Activated naive CD8-positive, alpha-beta T cell treated with anti-CD3 and anti-CD28 coated beads, Interleukin-2, amount 50 U/mL, for 24 hours (primary cell): ENCODE data around the gene COA7.

ENCODE experiments used
- ATAC-seq: fragments of 150-1000 bp; cut with Tn5 transposase; one replicate; pipeline ENCODE4 v1.10.0; 2021
- DNase-seq: peaks from one replicate; pipeline ENCODE4 v3.0.0; 2021
- H3K27ac Mint-ChIP-seq: one replicate; pipeline ENCODE4 v1.8.0; 2021; ENCODE audit warnings: mild to moderate bottlenecking, mixed read lengths
- H3K27me3 Mint-ChIP-seq: one replicate; pipeline ENCODE4 v1.8.0; 2021; ENCODE audit warnings: mixed read lengths
- H3K36me3 Mint-ChIP-seq: one replicate; pipeline ENCODE4 v1.8.0; 2021; ENCODE audit warnings: low read depth, mixed read lengths
- H3K4me1 Mint-ChIP-seq: one replicate; pipeline ENCODE4 v1.8.0; 2021; ENCODE audit warnings: mixed read lengths
- H3K4me3 Mint-ChIP-seq: one replicate; pipeline ENCODE4 v1.8.0; 2021; ENCODE audit warnings: mild to moderate bottlenecking, moderate library complexity, mixed read lengths
- H3K9me3 Mint-ChIP-seq: one replicate; pipeline ENCODE4 v1.8.0; 2021; ENCODE audit warnings: mixed read lengths

Gene COA7

GRCh38 chr1:52641307-52641706 lies 56.8 kb downstream of the COA7 start:
- Mint-ChIP-seq H3K9me3 (peaks cover 6% of the 10 kb centered on the region), H3K4me3 (no peak overlapping the region), H3K4me1 (peaks cover 47% of the 10 kb centered on the region), H3K27ac (peak overlapping the region; percentile 88), H3K27me3 (no peaks in the 10 kb centered on the region), H3K36me3 (peaks cover 18% of the 10 kb centered on the region)
- DNase-seq (no peak), ATAC-seq (no peak)

DNA sequence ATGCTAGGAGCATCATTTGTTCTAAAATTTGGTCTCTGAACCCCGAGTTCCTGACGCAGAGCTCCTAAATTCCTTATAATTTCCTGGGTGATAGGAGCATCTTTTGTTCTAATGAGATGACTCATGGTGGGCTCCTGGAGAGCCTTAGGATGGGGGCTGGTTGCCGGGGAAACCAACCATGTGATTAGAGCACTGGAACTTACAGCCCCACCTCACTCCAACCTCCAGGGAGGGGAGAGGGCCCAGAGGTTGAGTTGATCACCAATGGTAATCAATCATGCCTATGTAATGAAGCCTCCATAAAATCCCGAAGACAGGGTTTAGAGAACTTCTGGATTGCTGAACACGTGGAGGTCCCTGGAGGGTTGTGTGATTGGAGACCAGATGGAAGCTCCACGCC lies 57.5 kb downstream of the COA7 start:
- Mint-ChIP-seq H3K4me1 (peaks cover 51% of the 10 kb centered on the region), H3K9me3 (peaks cover 6% of the 10 kb centered on the region), H3K27ac (peak overlapping the region; percentile 88)

GRCh38 chr1:52637946-52638345 lies 60.2 kb downstream of the COA7 start:
- Mint-ChIP-seq H3K9me3 (peaks cover 6% of the 10 kb centered on the region), H3K4me3 (peak overlapping the region; percentile 69), H3K27me3 (no peaks in the 10 kb centered on the region), H3K36me3 (peaks cover 15% of the 10 kb centered on the region), H3K4me1 (peaks cover 74% of the 10 kb centered on the region), H3K27ac (peak overlapping the region; percentile 98)
- DNase-seq (no peak), ATAC-seq (no peak)

More for the DNA sequence above, 57.5 kb downstream of the COA7 start:
- Mint-ChIP-seq H3K27me3 (no peaks in the 10 kb centered on the region), H3K4me3 (no peak overlapping the region), H3K36me3 (peaks cover 18% of the 10 kb centered on the region)
- no peak for DNase-seq
- no peak for ATAC-seq

GRCh38 chr1:52636721-52637695 lies 61.1 kb downstream of the COA7 start:
- peaks cover 6% of the 10 kb centered on the region for H3K9me3 Mint-ChIP-seq
- DNase-seq = peak; percentile 77
- H3K4me1 Mint-ChIP-seq = peaks cover 77% of the 10 kb centered on the region
- no peaks in the 10 kb centered on the region for H3K27me3 Mint-ChIP-seq
- peak overlapping the region; percentile 69 for H3K4me3 Mint-ChIP-seq
- H3K27ac Mint-ChIP-seq = peak overlapping the region; percentile 98
- ATAC-seq = peak; percentile 69
- peaks cover 12% of the 10 kb centered on the region for H3K36me3 Mint-ChIP-seq

DNA sequence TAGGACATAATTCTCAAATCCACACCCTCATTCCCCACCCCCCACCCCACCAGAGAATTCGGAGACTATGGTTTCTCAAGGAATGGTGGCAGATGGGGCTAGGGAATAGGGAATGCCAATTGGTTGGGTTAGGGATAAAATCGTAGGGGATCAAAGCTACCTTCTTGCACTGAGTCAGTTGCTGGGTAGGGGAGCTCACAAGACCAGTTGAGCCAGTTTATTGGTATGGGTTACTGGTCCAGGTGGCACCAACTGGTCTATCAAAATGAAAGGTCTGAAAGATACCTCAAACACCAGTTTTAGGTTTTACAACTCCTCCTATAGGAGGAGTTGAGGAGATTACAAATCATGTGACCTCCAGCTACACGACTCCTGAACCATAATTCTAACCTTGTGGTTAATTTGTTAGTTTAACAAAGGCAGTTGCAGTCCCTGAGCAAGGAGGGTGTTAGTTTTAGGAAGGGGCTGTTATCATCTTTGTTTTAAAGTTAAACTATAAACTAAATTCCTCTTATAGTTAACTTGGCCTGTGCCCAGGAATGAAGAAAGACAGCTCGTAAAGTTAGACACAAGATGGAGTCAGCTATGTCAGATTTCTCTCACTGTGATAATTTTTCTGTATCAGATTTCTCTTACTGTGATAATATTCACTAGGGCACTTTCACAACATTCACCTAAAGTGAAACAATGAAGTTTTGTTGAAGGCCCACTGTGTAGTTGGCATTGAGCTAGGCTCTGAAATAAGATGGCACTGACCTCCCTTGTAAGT lies 62.6 kb downstream of the COA7 start:
- Mint-ChIP-seq H3K27ac (peak overlapping the region; percentile 80), H3K36me3 (peaks cover 6% of the 10 kb centered on the region), H3K4me1 (peaks cover 76% of the 10 kb centered on the region), H3K4me3 (peak overlapping the region; percentile 42), H3K27me3 (no peaks in the 10 kb centered on the region), H3K9me3 (no peaks in the 10 kb centered on the region)
- DNase-seq (no peak), ATAC-seq (no peak)
